H9 (cell line): Measurements from ENCODE around the gene WDR70. TPM values are rescaled to one million over a fixed set of nuclear protein-coding genes. Genes with fewer than 3 reads are reported as not detected.
"Not testable (repeated sequence)": the region's sequence is repeated elsewhere in the genome, so short reads cannot be mapped to it uniquely, and the experiment has no call there.

Source experiments
- DNase-seq: peaks from one replicate; pipeline ENCODE4 v3.0.0-alpha.2; 2017
- H2AFZ ChIP-seq: one replicate; pipeline ENCODE4 v1.6.1; 2013; ENCODE audit warnings: mild to moderate bottlenecking, low read length, control low read depth, moderate library complexity
- H2AK5ac ChIP-seq: 2 replicates; pipeline ENCODE4 v1.6.1; 2013; ENCODE audit warnings: low read length, control low read depth, mixed read lengths; ENCODE audit not compliant: insufficient read length
- H2BK120ac ChIP-seq: one replicate; pipeline ENCODE4 v1.6.1; 2013; ENCODE audit warnings: low read depth, mild to moderate bottlenecking, low read length, control low read depth, inconsistent platforms; ENCODE audit not compliant: poor library complexity, severe bottlenecking
- H2BK12ac ChIP-seq: 2 replicates; pipeline ENCODE4 v1.6.1; 2013; ENCODE audit warnings: low read length, control low read depth, mixed read lengths, low read depth; ENCODE audit not compliant: insufficient read length
- H2BK15ac ChIP-seq: 2 replicates; pipeline ENCODE4 v1.6.1; 2013; ENCODE audit warnings: low read depth, low read length, control low read depth
- H2BK20ac ChIP-seq: one replicate; pipeline ENCODE4 v1.6.1; 2013; ENCODE audit warnings: low read depth, mild to moderate bottlenecking, low read length, control low read depth, inconsistent platforms; ENCODE audit not compliant: poor library complexity, severe bottlenecking
- H2BK5ac ChIP-seq: 2 replicates; pipeline ENCODE4 v1.6.1; 2013; ENCODE audit warnings: low read length, control low read depth, mixed read lengths; ENCODE audit not compliant: insufficient read length
- H3K14ac ChIP-seq: 2 replicates; pipeline ENCODE4 v1.6.1; 2013; ENCODE audit warnings: low read length, control low read depth; ENCODE audit not compliant: insufficient read depth
- H3K18ac ChIP-seq: 2 replicates; pipeline ENCODE4 v1.6.1; 2013; ENCODE audit warnings: low read depth, mild to moderate bottlenecking, mixed read lengths, low read length, control low read depth; ENCODE audit not compliant: insufficient read length
- H3K23ac ChIP-seq: 2 replicates; pipeline ENCODE4 v1.6.1; 2013; ENCODE audit warnings: low read length, control low read depth, mixed read lengths, low read depth; ENCODE audit not compliant: insufficient read length
- H3K23me2 ChIP-seq: 2 replicates; pipeline ENCODE4 v1.6.1; 2013; ENCODE audit warnings: low read depth, mild to moderate bottlenecking, mixed read lengths, low read length, control low read depth; ENCODE audit not compliant: insufficient read length, poor library complexity, severe bottlenecking
- H3K27ac ChIP-seq: 2 replicates; pipeline ENCODE4 v1.5.1; 2013; ENCODE audit warnings: low read length, control low read depth, mixed read lengths, low read depth; ENCODE audit not compliant: insufficient read length
- H3K27me3 ChIP-seq: 2 replicates; pipeline ENCODE4 v1.6.1; 2013; ENCODE audit warnings: low read length, control low read depth, inconsistent platforms; ENCODE audit not compliant: insufficient read depth
- H3K4ac ChIP-seq: 2 replicates; pipeline ENCODE4 v1.6.1; 2013; ENCODE audit warnings: low read depth, mild to moderate bottlenecking, control low read depth, inconsistent platforms, low read length, moderate library complexity
- H3K4me1 ChIP-seq: 2 replicates; pipeline ENCODE4 v1.6.1; 2013; ENCODE audit warnings: low read length, control low read depth, inconsistent platforms; ENCODE audit not compliant: insufficient read depth
- H3K4me2 ChIP-seq: 2 replicates; pipeline ENCODE4 v1.6.1; 2013; ENCODE audit warnings: low read length, control low read depth, mixed read lengths; ENCODE audit not compliant: insufficient read length, insufficient read depth
- H3K56ac ChIP-seq: 2 replicates; pipeline ENCODE4 v1.6.1; 2013; ENCODE audit warnings: low read depth, mild to moderate bottlenecking, mixed read lengths, low read length, control low read depth; ENCODE audit not compliant: insufficient read length
- H3K79me1 ChIP-seq: 2 replicates; pipeline ENCODE4 v1.6.1; 2013; ENCODE audit warnings: low read depth, mild to moderate bottlenecking, moderate library complexity, low read length, control low read depth, inconsistent platforms; ENCODE audit not compliant: insufficient read depth, poor library complexity, severe bottlenecking
- H3K79me2 ChIP-seq: 2 replicates; pipeline ENCODE4 v1.6.1; 2013; ENCODE audit warnings: low read length, control low read depth, inconsistent platforms; ENCODE audit not compliant: insufficient read depth
- H3K9ac ChIP-seq: 2 replicates; pipeline ENCODE4 v1.6.1; 2013; ENCODE audit warnings: low read length, control low read depth, mixed read lengths; ENCODE audit not compliant: insufficient read length; ENCODE audit errors: extremely low read depth
- H3K9me3 ChIP-seq: one replicate; pipeline ENCODE4 v1.6.1; 2013; ENCODE audit warnings: low read depth, low read length, inconsistent platforms; ENCODE audit not compliant: control insufficient read depth
- H3T11ph ChIP-seq: one replicate; pipeline ENCODE4 v1.6.1; 2013; ENCODE audit warnings: mild to moderate bottlenecking, low read length, control low read depth, inconsistent platforms
- H4K20me1 ChIP-seq: one replicate; pipeline ENCODE4 v1.6.1; 2013; ENCODE audit not compliant: control insufficient read depth, insufficient read length, insufficient read depth
- H4K5ac ChIP-seq: 2 replicates; pipeline ENCODE4 v1.6.1; 2013; ENCODE audit warnings: low read depth, mild to moderate bottlenecking, mixed read lengths, low read length, control low read depth; ENCODE audit not compliant: insufficient read length
- H4K8ac ChIP-seq: replicated peaks from 2 replicates; pipeline ENCODE4 v1.6.1; 2013; ENCODE audit warnings: low read length, control low read depth, mixed read lengths, low read depth; ENCODE audit not compliant: insufficient read length
- H4K91ac ChIP-seq: 2 replicates; pipeline ENCODE4 v1.6.1; 2013; ENCODE audit warnings: low read depth, mild to moderate bottlenecking, moderate library complexity, mixed read lengths, low read length, control low read depth; ENCODE audit not compliant: insufficient read length
- H3K27ac Mint-ChIP-seq, 3 experiments: 2 replicates in 2 of 3; 3 replicates in 1 of 3; pipeline ENCODE4 v1.8.0; 2020 to 2021; ENCODE audit warnings: mixed read lengths in 3 of 3, mild to moderate bottlenecking in 1 of 3, moderate library complexity in 1 of 3
- H3K27me3 Mint-ChIP-seq: 2 replicates; pipeline ENCODE4 v1.8.0; 2021; ENCODE audit warnings: low read depth, mild to moderate bottlenecking, moderate library complexity, mixed read lengths
- H3K36me3 Mint-ChIP-seq, 3 experiments: 2 replicates in 2 of 3; 3 replicates in 1 of 3; pipeline ENCODE4 v1.8.0; 2020 to 2021; ENCODE audit warnings: low read depth in 3 of 3, mixed read lengths in 3 of 3; ENCODE audit not compliant: insufficient read depth in 1 of 3
- H3K4me1 Mint-ChIP-seq, 2 experiments: 2 replicates each; pipeline ENCODE4 v1.8.0; 2020; ENCODE audit warnings: mixed read lengths in 2 of 2
- H3K4me3 Mint-ChIP-seq, 2 experiments: 2 replicates in 1 of 2; 3 replicates in 1 of 2; pipeline ENCODE4 v1.8.0; 2020 to 2021; ENCODE audit warnings: mild to moderate bottlenecking in 2 of 2, mixed read lengths in 2 of 2, moderate library complexity in 1 of 2
- H3K9me3 Mint-ChIP-seq, 2 experiments: 2 replicates in 1 of 2; 3 replicates in 1 of 2; pipeline ENCODE4 v1.8.0; 2020; ENCODE audit warnings: mild to moderate bottlenecking in 2 of 2, mixed read lengths in 2 of 2, moderate library complexity in 1 of 2
- CTCF ChIP-seq: fragments of 200-600 bp; sonication (generic); conservative IDR thresholded peaks from 3 replicates; pipeline ENCODE4 v1.8.0; 2021; ENCODE audit warnings: antibody characterized with exemption, mild to moderate bottlenecking
- WGBS: extraction: QIAGEN DNeasy Blood & Tissue Kit; methylation state at CpG from one replicate; pipeline ENCODE4 v1.1.7; 2013; ENCODE audit warnings: missing lambda C conversion rate, low lambda C conversion rate, mixed read lengths; ENCODE audit not compliant: insufficient read length; ENCODE audit errors: extremely low coverage; 5-methylcytosine and 5-hydroxymethylcytosine counted together
- total RNA-seq: library from RNA; stranded (reverse); gene quantifications from 2 replicates; pipeline ENCODE4 v1.2.1, GENCODE V29; 2021

WDR70 gene
- total RNA-seq, 1 experiment from 2014 or later: 38.1 TPM

- no peaks in the 10 kb centered on the region for H4K20me1 ChIP-seq
- no peaks in the 10 kb centered on the region for H3K79me2 ChIP-seq
- H3K79me1 ChIP-seq: no peaks in the 10 kb centered on the region
- no peaks in the 10 kb centered on the region for H3K4me1 ChIP-seq
- H3K27me3 Mint-ChIP-seq: no peaks in the 10 kb centered on the region
- H3K36me3 Mint-ChIP-seq: peaks cover 42 to 74% (median 61%) of the 10 kb centered on the region in 3 experiments
- H2AK5ac ChIP-seq: no peak overlapping the region
- H3T11ph ChIP-seq: no peak overlapping the region
- no peaks in the 10 kb centered on the region for H3K4me1 Mint-ChIP-seq
- H3K27ac ChIP-seq: no peak overlapping the region
- H2BK120ac ChIP-seq: no peak overlapping the region
- H2BK20ac ChIP-seq: no peak overlapping the region
- no peak overlapping the region for H3K4me2 ChIP-seq
- no CpG with 5 or more reads among the region's 6 CpGs for WGBS
- no peak overlapping the region for H3K4ac ChIP-seq
- no peaks in the 10 kb centered on the region for H3K9me3 ChIP-seq
- H3K23ac ChIP-seq: no peak overlapping the region
- no peak overlapping the region for H2BK5ac ChIP-seq
- DNase-seq: no peak
- H3K27me3 ChIP-seq: no peaks in the 10 kb centered on the region
- H2BK12ac ChIP-seq: no peak overlapping the region
- no peak overlapping the region for H2BK15ac ChIP-seq
- no peak overlapping the region for H2AFZ ChIP-seq
- no peak overlapping the region for H3K56ac ChIP-seq
- H4K8ac ChIP-seq: no peak overlapping the region
- no peak overlapping the region for H3K27ac Mint-ChIP-seq
- no peak for TF ChIP-seq CTCF
- H3K23me2 ChIP-seq: no peaks in the 10 kb centered on the region
- no peak overlapping the region for H3K14ac ChIP-seq
- no peak overlapping the region for H3K18ac ChIP-seq
- no peak overlapping the region for H4K5ac ChIP-seq
- peaks cover 19 to 29% of the 10 kb centered on the region in 2 experiments for H3K9me3 Mint-ChIP-seq
- no peak overlapping the region for H3K9ac ChIP-seq
- no peak overlapping the region for H4K91ac ChIP-seq
- no peak overlapping the region for H3K4me3 Mint-ChIP-seq
Observed at GRCh38 chr5:37448941-37449340, 69.8 kb downstream of the WDR70 start.

- not testable (repeated sequence) for H3K27ac ChIP-seq, H3K9ac ChIP-seq, H2AFZ ChIP-seq, H3K23ac ChIP-seq, H4K5ac ChIP-seq, H3K79me2 ChIP-seq, H3K4me1 Mint-ChIP-seq, H2AK5ac ChIP-seq, H2BK5ac ChIP-seq, H4K8ac ChIP-seq, H3K18ac ChIP-seq, H2BK12ac ChIP-seq, H3K27me3 ChIP-seq, H3K14ac ChIP-seq, H2BK15ac ChIP-seq, H2BK120ac ChIP-seq, H3K4me2 ChIP-seq, H3K79me1 ChIP-seq, DNase-seq, H3K9me3 ChIP-seq, H3K4me1 ChIP-seq, H3K4ac ChIP-seq, H3K27me3 Mint-ChIP-seq, H3K27ac Mint-ChIP-seq, H3K4me3 Mint-ChIP-seq, H2BK20ac ChIP-seq, H4K20me1 ChIP-seq, H3T11ph ChIP-seq, H4K91ac ChIP-seq, H3K56ac ChIP-seq, H3K23me2 ChIP-seq
- Mint-ChIP-seq H3K9me3 (peaks cover 17 to 29% of the 10 kb centered on the region in 2 experiments), H3K36me3 (peaks cover 29 to 49% (median 43%) of the 10 kb centered on the region in 3 experiments)
- WGBS: no CpG with 5 or more reads among the region's 3 CpGs
Observed at GRCh38 chr5:37451991-37452390, 72.9 kb downstream of the WDR70 start.
